ENCODE data around the gene ABCC4. TPM values are rescaled to one million over a fixed set of nuclear protein-coding genes. Genes with fewer than 3 reads are reported as not detected.
"Not testable (repeated sequence)": the region's sequence is repeated elsewhere in the genome, so short reads cannot be mapped to it uniquely, and the experiment has no call there.

The ABCC4 gene
- total RNA-seq, 4 donors from 2014 or later: 15.8 to 26.0 (median 23.8) TPM

DNA sequence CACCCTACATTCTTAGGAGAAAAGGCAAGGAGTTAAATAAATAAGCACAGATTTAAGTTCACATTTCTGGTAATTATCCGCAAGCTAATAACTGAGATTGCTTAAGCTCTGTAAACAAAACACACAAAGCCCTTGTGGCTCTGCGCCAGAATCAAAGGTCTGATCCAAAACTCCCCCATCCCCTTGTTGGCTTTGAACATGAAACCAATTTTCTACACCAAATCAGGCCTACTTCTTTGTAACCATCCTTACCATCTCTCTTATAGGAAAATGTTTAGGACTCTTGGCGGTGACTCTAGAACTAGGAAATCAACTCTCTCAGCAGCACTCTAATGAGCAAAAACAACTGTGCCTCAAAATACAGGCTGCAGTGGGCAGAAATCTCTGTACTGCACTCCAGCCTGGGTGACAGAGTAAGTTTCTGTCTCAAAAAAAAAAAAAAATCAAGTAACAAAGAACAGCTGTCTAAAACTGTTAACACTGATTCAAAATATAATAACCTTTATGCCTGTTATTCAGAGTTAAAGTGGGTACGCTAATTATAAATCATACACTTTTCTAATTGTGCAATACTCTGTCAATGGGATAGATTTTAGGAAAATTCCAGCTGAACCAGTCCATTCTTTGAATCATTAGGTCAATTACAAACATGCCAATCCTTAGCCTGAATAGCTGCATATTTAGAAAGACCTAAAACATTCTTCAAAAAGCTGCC, 25.8 kb downstream of the ABCC4 start:
- no peak for DNase-seq
- in situ Hi-C loops (cut with MboI; ENCODE audit: low pct_ligation_motif_present in 1 of 4, low pct_unique_long_range_greater_than_20kb in 1 of 4, low sequenced_read_pairs in 3 of 4): no loop called here
- H3K4me3 ChIP-seq: no peak overlapping the region
- no peaks in the 10 kb centered on the region for H3K27me3 ChIP-seq
- H3K9me3 ChIP-seq: no peaks in the 10 kb centered on the region
- intact Hi-C loops (cut with DNase I; ENCODE audit: low total_unique reads): loop anchor here (5.0 kb wide), 2 partner anchors 43 to 1443 kb away; no protein-coding TSS in a partner anchor
- peak overlapping the region; percentile 67 to 83 (median 75) for H3K27ac ChIP-seq
- WGBS, 2 donors (ENCODE audit: low coverage in 1 of 2): 61 to 63% methylated on average over 3 to 4 of the region's 4 CpGs
- peak in 1 of 3 donors; percentile 38 for TF ChIP-seq POLR2AphosphoS5 (IDR thresholded peaks at IDR 0.05)
- TF ChIP-seq EP300 (IDR thresholded peaks at IDR 0.05; ENCODE audit: low read depth): no peak
- no peak for TF ChIP-seq POLR2A (IDR thresholded peaks at IDR 0.05)
- H3K36me3 ChIP-seq: no peaks in the 10 kb centered on the region
- peaks cover 14 to 49% (median 27%) of the 10 kb centered on the region in 4 donors for H3K4me1 ChIP-seq

DNA sequence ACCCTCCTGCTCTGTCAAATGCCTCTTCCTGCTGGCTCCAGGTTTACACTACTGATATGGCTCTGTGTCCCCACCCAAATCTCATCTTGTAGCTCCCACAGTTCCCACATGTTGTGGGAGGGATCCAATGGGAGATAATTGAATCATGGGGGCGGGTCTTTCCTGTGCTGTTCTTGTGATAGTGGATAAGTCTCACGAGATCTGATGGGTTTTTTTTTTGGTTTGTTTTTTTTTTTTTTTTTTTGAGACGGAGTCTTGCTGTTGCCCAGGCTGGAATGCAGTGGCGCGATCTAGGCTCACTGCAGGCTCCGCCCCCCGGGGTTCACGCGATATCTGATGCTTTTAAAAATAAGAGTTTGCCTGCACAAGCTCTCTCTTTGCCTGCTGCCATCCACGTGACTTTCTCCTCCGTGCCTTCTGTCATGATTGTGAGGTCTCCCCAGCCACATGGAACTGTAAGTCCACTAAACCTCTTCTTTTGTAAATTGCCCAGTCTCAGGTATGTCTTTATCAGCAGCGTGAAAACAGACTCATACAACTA, 27.6 kb downstream of the ABCC4 start:
- H3K9me3 ChIP-seq; H3K4me3 ChIP-seq; intact Hi-C loops (cut with DNase I; ENCODE audit: low total_unique reads); DNase-seq; H3K27me3 ChIP-seq; in situ Hi-C loops (cut with MboI; ENCODE audit: low pct_ligation_motif_present in 1 of 4, low pct_unique_long_range_greater_than_20kb in 1 of 4, low sequenced_read_pairs in 3 of 4); H3K36me3 ChIP-seq: not testable (repeated sequence)
- peaks cover 14 to 57% (median 32%) of the 10 kb centered on the region in 4 donors for H3K4me1 ChIP-seq
- 83 to 92% methylated on average over 8 to 11 of the region's 12 CpGs for WGBS, 2 donors (ENCODE audit: low coverage in 1 of 2)
- peak overlapping the region; percentile 67 to 83 (median 75) for H3K27ac ChIP-seq

DNA sequence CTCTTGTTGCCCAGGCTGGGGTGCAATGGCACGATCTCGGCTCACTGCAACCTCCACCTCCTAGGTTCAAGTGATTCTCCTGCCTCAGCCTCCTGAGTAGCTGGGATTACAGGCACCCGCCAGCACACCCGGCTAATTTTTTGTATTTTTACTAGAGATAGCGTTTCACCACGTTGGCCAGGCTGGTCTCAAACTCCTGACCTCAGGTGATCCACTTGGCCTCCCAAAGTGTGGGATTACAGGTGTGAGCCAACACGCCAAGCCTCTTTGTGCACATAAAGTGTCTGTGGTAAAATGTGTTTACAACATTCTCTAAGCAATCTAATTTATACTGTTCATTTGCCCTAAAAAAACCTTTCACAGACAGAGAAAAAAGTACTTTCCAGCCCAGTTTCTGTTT, 29.2 kb downstream of the ABCC4 start:
- intact Hi-C loops (cut with DNase I; ENCODE audit: low total_unique reads): not testable (repeated sequence)
- H3K4me1 ChIP-seq: peaks cover 14 to 67% (median 38%) of the 10 kb centered on the region in 4 donors
- WGBS, 2 donors (ENCODE audit: low coverage in 1 of 2): 73 to 75% methylated on average over 2 to 7 of the region's 7 CpGs

DNA sequence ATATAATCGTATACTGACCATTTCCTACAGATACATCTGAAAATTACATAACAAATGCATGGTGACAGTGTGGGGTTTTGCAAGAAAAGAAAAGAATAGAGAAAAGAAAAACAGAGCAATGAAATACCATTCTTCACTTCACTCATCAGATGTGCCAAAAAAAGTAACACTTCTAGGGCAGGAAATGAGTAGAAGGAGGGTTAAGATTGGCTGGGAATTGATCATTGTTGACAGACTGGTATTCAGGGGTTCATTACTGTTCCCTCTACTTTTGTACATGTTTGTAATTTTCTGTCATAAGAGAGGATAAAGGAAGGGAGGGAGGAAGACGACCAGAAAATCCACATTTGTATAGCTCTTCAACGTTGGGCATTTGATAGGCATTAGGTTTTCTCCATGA, 31.5 kb downstream of the ABCC4 start:
- in situ Hi-C loops (cut with MboI; ENCODE audit: low pct_ligation_motif_present in 1 of 4, low pct_unique_long_range_greater_than_20kb in 1 of 4, low sequenced_read_pairs in 3 of 4) (no loop called here), intact Hi-C loops (cut with DNase I; ENCODE audit: low total_unique reads) (no loop called here)
- H3K27ac ChIP-seq: peak overlapping the region; percentile 67 to 83 (median 75)
- H3K4me3 ChIP-seq: no peak overlapping the region
- no peak for DNase-seq
- 77 to 81% methylated on average over 3 of the region's 3 CpGs for WGBS, 2 donors (ENCODE audit: low coverage in 1 of 2)
- peaks cover 8 to 54% (median 31%) of the 10 kb centered on the region in 4 donors for H3K4me1 ChIP-seq
- TF ChIP-seq, protein P1, sequence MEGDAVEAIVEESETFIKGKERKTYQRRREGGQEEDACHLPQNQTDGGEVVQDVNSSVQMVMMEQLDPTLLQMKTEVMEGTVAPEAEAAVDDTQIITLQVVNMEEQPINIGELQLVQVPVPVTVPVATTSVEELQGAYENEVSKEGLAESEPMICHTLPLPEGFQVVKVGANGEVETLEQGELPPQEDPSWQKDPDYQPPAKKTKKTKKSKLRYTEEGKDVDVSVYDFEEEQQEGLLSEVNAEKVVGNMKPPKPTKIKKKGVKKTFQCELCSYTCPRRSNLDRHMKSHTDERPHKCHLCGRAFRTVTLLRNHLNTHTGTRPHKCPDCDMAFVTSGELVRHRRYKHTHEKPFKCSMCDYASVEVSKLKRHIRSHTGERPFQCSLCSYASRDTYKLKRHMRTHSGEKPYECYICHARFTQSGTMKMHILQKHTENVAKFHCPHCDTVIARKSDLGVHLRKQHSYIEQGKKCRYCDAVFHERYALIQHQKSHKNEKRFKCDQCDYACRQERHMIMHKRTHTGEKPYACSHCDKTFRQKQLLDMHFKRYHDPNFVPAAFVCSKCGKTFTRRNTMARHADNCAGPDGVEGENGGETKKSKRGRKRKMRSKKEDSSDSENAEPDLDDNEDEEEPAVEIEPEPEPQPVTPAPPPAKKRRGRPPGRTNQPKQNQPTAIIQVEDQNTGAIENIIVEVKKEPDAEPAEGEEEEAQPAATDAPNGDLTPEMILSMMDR (IDR thresholded peaks at IDR 0.05): no peak
- TF ChIP-seq POLR2A (IDR thresholded peaks at IDR 0.05) (no peak), POLR2AphosphoS5 (IDR thresholded peaks at IDR 0.05) (no peak), EP300 (IDR thresholded peaks at IDR 0.05; ENCODE audit: low read depth) (no peak)
- no peaks in the 10 kb centered on the region for H3K27me3 ChIP-seq
- no peaks in the 10 kb centered on the region for H3K36me3 ChIP-seq
- H3K9me3 ChIP-seq: no peaks in the 10 kb centered on the region

More for the DNA sequence above, 29.2 kb downstream of the ABCC4 start:
- in situ Hi-C loops (cut with MboI; ENCODE audit: low pct_ligation_motif_present in 1 of 4, low pct_unique_long_range_greater_than_20kb in 1 of 4, low sequenced_read_pairs in 3 of 4); H3K4me3 ChIP-seq; H3K9me3 ChIP-seq; DNase-seq; H3K27me3 ChIP-seq; H3K36me3 ChIP-seq: not testable (repeated sequence)
- H3K27ac ChIP-seq: peak overlapping the region; percentile 67 to 83 (median 79)

DNA sequence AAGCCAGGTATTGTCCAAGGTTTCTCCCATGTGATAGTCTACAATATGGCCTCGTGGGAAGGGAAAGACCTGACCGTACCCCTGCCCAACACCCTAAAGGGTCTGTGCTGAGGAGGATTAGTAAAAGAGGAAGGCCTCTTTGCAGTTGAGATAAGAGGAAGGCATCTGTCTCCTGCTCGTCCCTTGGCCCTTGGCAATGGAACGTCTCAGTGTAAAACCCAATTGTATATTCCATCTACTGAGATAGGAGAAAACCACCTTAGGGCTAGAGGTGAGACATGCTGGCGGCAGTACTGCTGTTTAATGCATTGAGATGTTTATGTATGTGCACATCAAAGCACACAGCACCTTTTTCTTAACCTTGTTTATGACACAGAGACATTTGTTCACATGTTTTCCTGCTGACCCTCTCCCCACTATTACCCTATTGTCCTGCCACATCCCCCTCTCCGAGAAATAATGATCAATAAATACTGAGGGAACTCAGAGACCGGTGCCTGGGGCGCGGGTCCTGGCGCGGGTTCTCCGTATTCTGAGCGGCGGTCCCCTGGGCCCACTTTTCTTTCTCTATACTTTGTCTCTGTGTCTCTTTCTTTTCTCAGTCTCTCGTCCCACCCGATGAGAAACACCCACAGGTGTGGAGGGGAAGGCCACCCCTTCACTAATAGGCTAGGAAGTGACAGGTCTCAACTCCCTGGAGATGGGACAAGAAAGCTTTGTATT, 32.7 kb downstream of the ABCC4 start:
- Histone ChIP-seq H3K27ac (peak overlapping the region; percentile 56 to 80 (median 68)), H3K4me1 (peaks cover 8 to 46% (median 27%) of the 10 kb centered on the region in 4 donors)
- H3K36me3 ChIP-seq; intact Hi-C loops (cut with DNase I; ENCODE audit: low total_unique reads); H3K9me3 ChIP-seq; in situ Hi-C loops (cut with MboI; ENCODE audit: low pct_ligation_motif_present in 1 of 4, low pct_unique_long_range_greater_than_20kb in 1 of 4, low sequenced_read_pairs in 3 of 4); DNase-seq; H3K4me3 ChIP-seq; H3K27me3 ChIP-seq: not testable (repeated sequence)
- WGBS, 2 donors (ENCODE audit: low coverage in 1 of 2): 89 to 94% methylated on average over 5 to 16 of the region's 16 CpGs

Measured in transverse colon (tissue), 4 donors.